Measurements from ENCODE around the gene GTPBP4. TPM values are rescaled to one million over a fixed set of nuclear protein-coding genes. Genes with fewer than 3 reads are reported as not detected.

GTPBP4 gene
- total RNA-seq, 1 experiment from 2014 or later = 62.5 TPM

GRCh38 chr10:1058017-1058416, 69.8 kb downstream of the GTPBP4 start:
- Histone ChIP-seq H3K9me2 (ENCODE audit: insufficient read depth) (no peaks in the 10 kb centered on the region), H4K20me1 (ENCODE audit: insufficient read depth) (peaks cover 6% of the 10 kb centered on the region; the same call in 1 of the 2 replicates), H3F3A (ENCODE audit: insufficient read depth, low read depth) (peaks cover 11% of the 10 kb centered on the region; the same call in 1 of the 2 replicates), H3K79me2 (ENCODE audit: low read depth) (peaks cover 76% of the 10 kb centered on the region), H3K36me3 (ENCODE audit: low read depth) (no peaks in the 10 kb centered on the region), H3K4me1 (replicated peaks; ENCODE audit: insufficient read depth) (peaks cover 19% of the 10 kb centered on the region), H3K27me3 (ENCODE audit: insufficient read depth, low read depth) (no peaks in the 10 kb centered on the region), H2AFZ (no peak overlapping the region), H3K9me3 (ENCODE audit: insufficient read depth, low read depth) (no peaks in the 10 kb centered on the region), H3K4me2 (peak overlapping the region; percentile 89), H3K4me3 (peak overlapping the region; percentile 96; the same call in 1 of the 2 replicates), H3K27ac (no peak overlapping the region)
- CTCF ChIA-PET = no interaction called here
- TF ChIP-seq EZH2 (IDR thresholded peaks at IDR 0.05; ENCODE audit: low read depth) (no peak), CTCF (conservative IDR thresholded peaks at IDR 0.05) (no peak)
- intact Hi-C loops (cut with micrococcal nuclease; ENCODE audit: unreplicated experiment) = no loop called here
- no peak for DNase-seq
- POLR2A ChIA-PET (ENCODE audit: unreplicated experiment) = no interaction called here
- BruUV-seq (replicated peaks) = TSS peak; percentile 37

- Histone ChIP-seq H3K4me2 (no peak overlapping the region), H3K4me3 (no peak overlapping the region), H3K9me3 (ENCODE audit: insufficient read depth, low read depth) (no peaks in the 10 kb centered on the region), H3K79me2 (ENCODE audit: low read depth) (peaks cover 57% of the 10 kb centered on the region), H3F3A (ENCODE audit: insufficient read depth, low read depth) (peaks cover 11% of the 10 kb centered on the region; the same call in 1 of the 2 replicates), H3K9me2 (ENCODE audit: insufficient read depth) (no peaks in the 10 kb centered on the region), H2AFZ (no peak overlapping the region), H3K36me3 (ENCODE audit: low read depth) (no peaks in the 10 kb centered on the region), H4K20me1 (ENCODE audit: insufficient read depth) (0 out of 2 replicates have a peak, but pooled peaks cover 6% of the 10 kb centered on the region), H3K27ac (no peak overlapping the region), H3K27me3 (ENCODE audit: insufficient read depth, low read depth) (no peaks in the 10 kb centered on the region), H3K4me1 (replicated peaks; ENCODE audit: insufficient read depth) (peaks cover 13% of the 10 kb centered on the region)
- ChIA-PET CTCF (no interaction called here), POLR2A (ENCODE audit: unreplicated experiment) (no interaction called here)
- no TSS peak for BruUV-seq (replicated peaks)
- intact Hi-C loops (cut with micrococcal nuclease; ENCODE audit: unreplicated experiment) = no loop called here
- DNase-seq = no peak
- TF ChIP-seq EZH2 (IDR thresholded peaks at IDR 0.05; ENCODE audit: low read depth) = no peak
- no peak for TF ChIP-seq CTCF (conservative IDR thresholded peaks at IDR 0.05)
These were observed 71.7 kb downstream of the GTPBP4 start for GRCh38 chr10:1059902-1060301.

- H2AFZ ChIP-seq = no peak overlapping the region
- no peaks in the 10 kb centered on the region for H3F3A ChIP-seq (ENCODE audit: insufficient read depth, low read depth)
- H3K9me3 ChIP-seq (ENCODE audit: insufficient read depth, low read depth) = no peaks in the 10 kb centered on the region
- no peak for TF ChIP-seq CTCF (conservative IDR thresholded peaks at IDR 0.05)
- intact Hi-C loops (cut with micrococcal nuclease; ENCODE audit: unreplicated experiment) = no loop called here
- no peak for DNase-seq
- ChIA-PET CTCF (no interaction called here), POLR2A (ENCODE audit: unreplicated experiment) (no interaction called here)
- no peaks in the 10 kb centered on the region for H3K27me3 ChIP-seq (ENCODE audit: insufficient read depth, low read depth)
- 0 out of 2 replicates have a peak, but pooled peaks cover 6% of the 10 kb centered on the region for H4K20me1 ChIP-seq (ENCODE audit: insufficient read depth)
- H3K4me2 ChIP-seq = no peak overlapping the region
- H3K36me3 ChIP-seq (ENCODE audit: low read depth) = no peaks in the 10 kb centered on the region
- no peak overlapping the region for H3K27ac ChIP-seq
- no TSS peak for BruUV-seq (replicated peaks)
- no peak overlapping the region for H3K4me3 ChIP-seq
- peaks cover 41% of the 10 kb centered on the region for H3K79me2 ChIP-seq (ENCODE audit: low read depth)
- H3K4me1 ChIP-seq (replicated peaks; ENCODE audit: insufficient read depth) = peaks cover 8% of the 10 kb centered on the region; the same call in 1 of the 2 replicates
- H3K9me2 ChIP-seq (ENCODE audit: insufficient read depth) = no peaks in the 10 kb centered on the region
These were observed 73.9 kb downstream of the GTPBP4 start for GRCh38 chr10:1061930-1062774.

All from PC-9 (cell line).